Suppressor macrophage treated with lipopolysaccharide for 4 hours (primary cell): ENCODE data around the gene MRM3.
"Not testable (repeated sequence)": the region's sequence is repeated elsewhere in the genome, so short reads cannot be mapped to it uniquely, and the experiment has no call there.

Experiments
- DNase-seq: peaks from one replicate; pipeline ENCODE4 v3.0.0-alpha.2; 2020

MRM3 gene

DNA sequence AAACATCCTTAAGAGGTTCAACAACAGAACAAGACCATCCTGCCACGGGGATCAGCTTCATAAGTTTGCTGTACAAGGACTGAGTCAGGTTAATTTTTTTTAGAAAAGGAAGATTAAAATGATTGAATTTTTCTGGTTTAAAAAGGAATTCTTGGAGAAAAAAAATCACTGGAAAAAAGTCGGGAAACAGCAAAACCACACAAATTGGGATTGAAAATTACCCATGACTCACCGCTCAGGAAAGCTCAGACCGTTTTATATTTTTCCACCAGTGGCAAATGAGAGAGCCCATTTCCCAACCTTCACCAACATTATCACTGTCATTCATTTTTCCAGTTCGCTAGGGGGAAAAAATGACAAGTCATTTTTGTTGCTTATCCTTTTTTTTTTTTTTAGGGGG, 46.6 kb downstream of the MRM3 start:
- DNase-seq: no peak

DNA sequence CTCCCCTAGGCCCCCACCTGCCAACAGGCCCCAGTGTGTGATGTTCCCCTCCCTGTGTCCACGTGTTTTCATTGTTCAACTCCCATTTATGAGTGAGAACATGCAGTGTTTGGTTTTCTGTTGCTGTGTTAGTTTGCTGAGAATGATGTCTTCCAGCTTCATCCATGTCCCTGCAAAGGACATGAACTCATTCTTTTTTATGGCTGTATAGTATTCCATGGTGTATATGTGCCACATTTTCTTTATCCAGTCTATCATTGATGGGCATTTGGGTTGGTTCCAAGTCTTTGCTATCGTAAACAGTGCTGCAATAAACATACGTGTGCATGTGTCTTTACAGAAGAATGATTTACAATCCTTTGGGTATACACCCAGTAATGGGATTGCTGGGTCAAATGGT, 47.5 kb downstream of the MRM3 start:
- DNase-seq: not testable (repeated sequence)

DNA sequence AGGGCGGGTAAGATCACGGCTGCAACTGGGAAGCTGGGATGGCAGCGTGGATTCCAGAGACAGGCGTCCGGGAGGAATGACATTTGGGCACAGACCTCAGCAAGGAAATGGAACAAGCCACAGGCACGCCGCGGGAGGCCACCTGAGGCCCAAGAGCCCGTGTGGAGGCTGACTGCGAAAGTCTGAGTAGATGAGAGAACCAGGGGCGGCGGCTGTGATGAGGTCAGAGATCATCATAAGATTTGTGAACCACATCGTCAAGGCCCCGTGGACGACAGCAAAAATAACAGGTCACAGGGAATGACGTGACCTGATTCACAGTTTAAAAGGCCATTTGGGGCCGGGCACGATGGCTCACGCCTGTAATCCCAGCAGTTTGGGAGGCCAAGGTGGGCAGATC, 48.2 kb downstream of the MRM3 start:
- no peak for DNase-seq

DNA sequence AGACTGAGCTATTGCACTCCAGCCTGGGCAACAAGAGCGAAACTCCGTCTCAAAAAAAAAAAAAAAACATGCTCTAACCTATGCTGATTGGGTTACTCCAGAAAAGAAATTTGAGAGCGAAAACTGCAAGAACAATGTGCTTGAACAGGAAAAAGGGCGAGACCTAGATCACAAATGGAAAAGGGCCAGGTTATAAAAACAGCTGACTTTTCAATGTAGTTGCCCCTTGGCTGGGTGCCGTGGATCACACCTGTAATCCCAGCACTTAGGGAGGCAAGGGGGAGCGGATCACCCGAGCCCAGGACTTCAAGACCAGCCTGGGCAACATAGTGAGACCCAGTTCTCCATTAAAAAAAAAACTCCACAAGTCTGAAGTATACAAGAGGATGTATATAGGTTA, 48.8 kb downstream of the MRM3 start:
- no peak for DNase-seq

DNA sequence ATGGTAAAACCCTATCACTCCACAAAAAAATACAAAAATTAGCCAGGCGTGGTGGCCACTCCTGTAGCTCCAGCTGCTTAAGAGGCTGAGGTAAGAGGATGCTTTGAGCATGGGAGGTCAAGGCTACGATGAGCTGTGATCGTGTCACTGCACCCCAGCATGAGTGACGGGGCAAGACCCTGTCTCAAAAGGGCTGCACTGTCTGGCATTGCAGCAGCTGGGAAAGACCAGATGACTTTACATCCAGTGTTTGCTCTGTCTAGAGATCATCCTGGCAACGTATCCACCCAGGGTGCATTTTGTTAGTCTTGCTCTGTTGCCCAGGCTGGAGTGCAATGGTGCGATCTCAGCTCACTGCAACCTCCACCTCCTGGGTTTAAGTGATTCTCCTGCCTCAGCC, 52.0 kb downstream of the MRM3 start:
- no peak for DNase-seq

DNA sequence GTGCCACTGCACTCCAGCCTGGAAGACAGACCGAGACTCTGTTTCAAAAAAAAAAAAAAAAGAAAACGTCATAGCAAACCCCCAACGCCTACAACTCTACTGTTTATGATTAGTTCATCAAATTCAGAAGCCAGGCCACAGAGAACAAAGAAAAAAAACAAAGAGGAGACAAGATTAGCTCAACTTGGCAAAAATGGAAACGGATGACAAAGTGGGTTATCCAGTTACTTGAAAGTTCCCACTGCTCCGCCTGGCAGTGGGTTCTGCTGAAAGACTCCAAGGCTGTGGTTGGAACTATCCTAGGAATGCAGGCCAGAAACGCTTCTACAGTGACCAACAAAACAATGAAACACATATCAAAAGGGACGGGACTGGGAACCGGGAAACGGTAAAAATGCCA, 53.1 kb downstream of the MRM3 start:
- no peak for DNase-seq

DNA sequence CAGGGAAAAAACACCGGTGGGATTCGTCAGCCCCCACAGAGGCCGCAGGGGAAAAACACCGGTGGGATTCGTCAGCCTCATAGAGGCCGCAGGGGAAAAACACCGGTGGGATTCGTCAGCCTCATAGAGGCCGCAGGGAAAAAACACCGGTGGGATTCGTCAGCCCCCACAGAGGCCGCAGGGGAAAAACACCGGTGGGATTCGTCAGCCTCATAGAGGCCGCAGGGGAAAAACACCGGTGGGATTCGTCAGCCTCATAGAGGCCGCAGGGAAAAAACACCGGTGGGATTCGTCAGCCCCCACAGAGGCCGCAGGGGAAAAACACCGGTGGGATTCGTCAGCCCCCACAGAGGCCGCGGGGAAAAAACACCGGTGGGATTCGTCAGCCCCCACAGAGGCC, 53.6 kb downstream of the MRM3 start:
- DNase-seq: not testable (repeated sequence)

DNA sequence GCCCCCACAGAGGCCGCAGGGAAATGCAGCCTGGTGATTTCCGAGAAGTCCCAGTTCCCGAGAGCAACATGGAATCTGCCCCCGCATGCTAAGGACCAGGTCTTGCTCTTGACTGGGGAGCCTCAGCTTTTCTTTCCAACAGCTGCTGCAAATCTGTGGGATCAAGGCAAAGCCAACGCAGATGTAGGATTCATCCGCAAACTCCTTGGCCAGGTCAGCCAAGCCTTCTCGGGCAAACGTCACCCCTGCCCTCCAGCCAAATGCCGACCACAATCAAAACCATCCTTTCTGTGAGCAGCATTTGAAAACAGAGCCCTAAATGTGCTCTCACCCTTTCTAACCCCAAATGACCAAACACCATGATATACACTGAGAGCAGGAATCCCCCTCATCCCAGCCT, 54.0 kb downstream of the MRM3 start:
- DNase-seq: no peak

DNA sequence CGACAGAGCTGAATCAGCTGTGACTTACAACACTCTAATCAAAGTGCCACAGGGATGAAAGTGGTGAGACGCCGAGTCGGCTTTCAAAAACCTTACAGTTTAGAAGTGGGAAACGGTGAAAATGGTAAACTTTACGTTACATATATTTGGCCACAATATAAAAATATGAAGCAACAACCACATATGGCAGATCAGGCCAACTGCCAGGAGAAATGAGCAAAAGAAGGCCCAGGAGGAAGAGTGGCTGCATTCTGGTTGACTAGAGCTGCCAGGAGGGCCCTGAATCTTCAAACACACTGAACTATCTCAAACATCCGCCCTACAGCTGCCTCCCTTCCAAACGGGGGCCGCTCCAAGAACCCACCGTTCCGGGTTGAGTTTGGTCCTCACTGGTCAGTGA, 56.3 kb downstream of the MRM3 start:
- no peak for DNase-seq

DNA sequence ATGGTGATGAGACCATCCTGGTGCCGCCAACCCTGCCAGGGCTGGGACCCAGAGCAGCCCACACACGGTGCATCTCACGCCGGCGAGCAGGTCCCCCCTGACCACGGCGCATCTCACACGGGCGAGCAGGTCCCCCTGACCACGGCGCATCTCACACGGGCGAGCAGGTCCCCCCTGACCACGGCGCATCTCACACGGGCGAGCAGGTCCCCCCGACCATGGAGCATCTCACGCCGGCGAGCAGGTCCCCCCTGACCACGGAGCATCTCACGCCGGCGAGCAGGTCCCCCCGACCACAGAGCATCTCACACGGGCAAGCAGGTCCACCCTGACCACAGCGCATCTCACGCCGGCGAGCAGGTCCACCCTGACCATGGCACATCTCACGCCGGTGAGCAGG, 59.2 kb downstream of the MRM3 start:
- no peak for DNase-seq
